Hindlimb muscle (tissue), 1 donor: ENCODE measurements around the gene UGT1A6. TPM values are rescaled to one million over a fixed set of nuclear protein-coding genes. Genes with fewer than 3 reads are reported as not detected.

Experiments
- DNase-seq: peaks from one replicate; pipeline ENCODE4 v3.0.0-alpha.2; 2013
- polyA plus RNA-seq: library from polyadenylated mRNA; unstranded; fragments of 120-200 nt; gene quantifications from one replicate; pipeline ENCODE4 v1.2.1, GENCODE V29; 2013; ENCODE audit not compliant: insufficient read length

Gene UGT1A6
- polyA plus RNA-seq, 1 donor: not detected

- no peak for DNase-seq
These were observed 110.7 kb downstream of the UGT1A6 start for GRCh38 chr2:233803292-233803911.

- DNase-seq: no peak
These were observed 111.3 kb downstream of the UGT1A6 start for GRCh38 chr2:233803994-233804393.

- DNase-seq: no peak
These were observed 114.7 kb downstream of the UGT1A6 start for GRCh38 chr2:233807215-233807865.

- DNase-seq: no peak
These were observed 115.6 kb downstream of the UGT1A6 start for GRCh38 chr2:233807966-233808935.

GRCh38 chr2:233810385-233810784 lies 117.7 kb downstream of the UGT1A6 start:
- DNase-seq: no peak

GRCh38 chr2:233811087-233811486 lies 118.4 kb downstream of the UGT1A6 start:
- no peak for DNase-seq

- no peak for DNase-seq
These were observed 119.0 kb downstream of the UGT1A6 start for GRCh38 chr2:233811732-233812131.

- no peak for DNase-seq
These were observed 120.8 kb downstream of the UGT1A6 start for GRCh38 chr2:233813236-233814055.

GRCh38 chr2:233814056-233814835 lies 121.6 kb downstream of the UGT1A6 start:
- DNase-seq: no peak

- no peak for DNase-seq
These were observed 123.2 kb downstream of the UGT1A6 start for GRCh38 chr2:233815861-233816260.

- no peak for DNase-seq
These were observed 123.6 kb downstream of the UGT1A6 start for GRCh38 chr2:233816334-233816733.

GRCh38 chr2:233816771-233817170 lies 124.1 kb downstream of the UGT1A6 start:
- DNase-seq: no peak

- no peak for DNase-seq
These were observed 124.7 kb downstream of the UGT1A6 start for GRCh38 chr2:233817361-233817911.

GRCh38 chr2:233817995-233818638 lies 125.4 kb downstream of the UGT1A6 start:
- DNase-seq: no peak

- no peak for DNase-seq
These were observed 126.2 kb downstream of the UGT1A6 start for GRCh38 chr2:233818639-233819621.

GRCh38 chr2:233819884-233820773 lies 127.4 kb downstream of the UGT1A6 start:
- DNase-seq: no peak

- DNase-seq: no peak
These were observed 128.1 kb downstream of the UGT1A6 start for GRCh38 chr2:233820774-233821105.

GRCh38 chr2:233821196-233821595 lies 128.5 kb downstream of the UGT1A6 start:
- no peak for DNase-seq
